Astrocyte (in vitro differentiated cells and primary cell): ENCODE data around the gene CYP46A1. TPM values are rescaled to one million over a fixed set of nuclear protein-coding genes. Genes with fewer than 3 reads are reported as not detected.
A peak's percentile ranks its signal among the peaks of the same experiment; 100 is the strongest.

Source experiments
- DNase-seq: peaks from one replicate; pipeline ENCODE4 v3.0.0-alpha.2; 2010; ENCODE audit warnings: low read depth
- FAIRE-seq: peaks from 2 replicates; lab custom pipeline; 2011; peaks lifted over from hg19 to GRCh38; lab: Jason Lieb, UNC
- H2AFZ ChIP-seq: 2 replicates; pipeline ENCODE4 v1.6.0; 2012; ENCODE audit warnings: low read depth, low read length, inconsistent platforms
- H3K27ac ChIP-seq: 2 replicates; pipeline ENCODE4 v1.5.1; 2011; ENCODE audit warnings: low read depth, low read length, inconsistent platforms
- H3K27me3 ChIP-seq: 2 replicates; pipeline ENCODE4 v1.6.0; 2011; ENCODE audit warnings: low read length, inconsistent platforms; ENCODE audit not compliant: insufficient read depth
- H3K36me3 ChIP-seq: 2 replicates; pipeline ENCODE4 v1.5.1; 2011; ENCODE audit warnings: low read length, inconsistent platforms; ENCODE audit not compliant: insufficient read depth
- H3K4me1 ChIP-seq: 2 replicates; pipeline ENCODE4 v1.5.1; 2011; ENCODE audit warnings: low read length, inconsistent platforms; ENCODE audit not compliant: insufficient read depth
- H3K4me2 ChIP-seq: 2 replicates; pipeline ENCODE4 v1.6.0; 2012; ENCODE audit warnings: low read length, inconsistent platforms
- H3K4me3 ChIP-seq: 2 replicates; pipeline ENCODE4 v1.5.1; 2011; ENCODE audit warnings: low read depth, mild to moderate bottlenecking, low read length, inconsistent platforms; ENCODE audit not compliant: insufficient read depth
- H3K79me2 ChIP-seq: 2 replicates; pipeline ENCODE4 v1.6.0; 2012; ENCODE audit warnings: mild to moderate bottlenecking, low read length, inconsistent platforms; ENCODE audit not compliant: insufficient read depth
- H3K9ac ChIP-seq: 2 replicates; pipeline ENCODE4 v1.6.0; 2012; ENCODE audit warnings: mild to moderate bottlenecking, low read length, inconsistent platforms
- H3K9me3 ChIP-seq: 2 replicates; pipeline ENCODE4 v1.5.1; 2012; ENCODE audit warnings: low read depth, mild to moderate bottlenecking, low read length, inconsistent platforms; ENCODE audit not compliant: insufficient read depth
- H4K20me1 ChIP-seq: 2 replicates; pipeline ENCODE4 v1.6.0; 2012; ENCODE audit warnings: low read length, inconsistent platforms; ENCODE audit not compliant: insufficient read depth
- H3K27ac Mint-ChIP-seq: one replicate; pipeline ENCODE4 v1.8.0; 2021; ENCODE audit warnings: mild to moderate bottlenecking, mixed read lengths; ENCODE audit not compliant: unreplicated experiment
- H3K27me3 Mint-ChIP-seq: one replicate; pipeline ENCODE4 v1.8.0; 2021; ENCODE audit warnings: low read depth, mixed read lengths; ENCODE audit not compliant: unreplicated experiment
- H3K36me3 Mint-ChIP-seq: one replicate; pipeline ENCODE4 v1.8.0; 2021; ENCODE audit warnings: low read depth, mixed read lengths; ENCODE audit not compliant: unreplicated experiment
- H3K4me1 Mint-ChIP-seq: one replicate; pipeline ENCODE4 v1.8.0; 2021; ENCODE audit warnings: low read depth, mixed read lengths; ENCODE audit not compliant: unreplicated experiment
- H3K4me3 Mint-ChIP-seq: one replicate; pipeline ENCODE4 v1.8.0; 2021; ENCODE audit warnings: mild to moderate bottlenecking, moderate library complexity, mixed read lengths; ENCODE audit not compliant: unreplicated experiment
- H3K9me3 Mint-ChIP-seq: one replicate; pipeline ENCODE4 v1.8.0; 2021; ENCODE audit warnings: mild to moderate bottlenecking, mixed read lengths; ENCODE audit not compliant: unreplicated experiment
- EZH2 ChIP-seq: IDR thresholded peaks from 2 replicates; pipeline ENCODE4 v1.6.1; 2012; ENCODE audit warnings: mild to moderate bottlenecking, low read length, inconsistent platforms; ENCODE audit not compliant: insufficient read depth
- total RNA-seq: library from RNA; stranded (reverse); gene quantifications from 2 replicates; pipeline ENCODE4 v1.2.1, GENCODE V29; 2021
- TF ChIP-seq, protein P1 (sequence below): IDR thresholded peaks from 2 replicates; pipeline ENCODE4 v1.5.1; 2011; ENCODE audit warnings: low read depth, mild to moderate bottlenecking, inconsistent platforms, low read length, moderate library complexity; ENCODE audit not compliant: insufficient read depth

CYP46A1 gene
- total RNA-seq, 1 donor from 2014 or later: 0.52 TPM

DNA sequence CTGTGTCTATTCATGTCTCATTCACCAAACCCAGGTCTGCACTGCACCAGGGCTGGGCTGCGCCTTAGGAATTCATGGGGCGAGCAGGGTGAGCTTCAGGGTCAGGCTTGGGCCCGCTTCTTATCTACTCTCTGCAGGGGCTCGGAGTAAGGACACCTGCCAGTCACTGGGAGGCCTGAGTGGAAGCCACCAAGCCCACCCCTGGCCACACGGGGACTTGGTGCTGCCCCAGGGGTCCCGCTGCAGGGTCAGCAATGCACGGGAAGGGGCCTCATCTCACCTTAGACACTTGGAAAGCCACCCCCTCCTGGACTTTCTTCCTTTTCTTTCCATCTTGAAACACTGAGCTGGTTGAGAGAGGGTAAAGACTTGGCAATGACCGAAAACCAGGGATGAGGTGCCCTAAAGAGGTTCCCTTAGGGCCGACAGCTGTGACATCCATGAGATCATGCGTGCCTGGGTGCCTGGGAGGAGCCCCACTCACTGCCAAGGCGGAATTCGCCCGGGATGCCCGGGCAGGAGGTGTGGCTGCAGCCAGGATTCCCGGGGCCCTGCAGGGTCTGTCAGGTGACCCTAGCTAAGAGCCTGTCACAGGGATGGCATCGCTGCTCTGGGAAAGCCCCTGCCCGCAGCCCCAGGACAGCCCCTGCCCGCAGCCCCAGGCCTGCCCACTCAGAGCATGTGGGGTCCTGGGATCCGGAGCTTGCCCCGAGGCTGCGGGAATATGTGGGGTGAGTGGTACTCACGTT lies 63.7 kb downstream of the CYP46A1 start:
- no peak overlapping the region for H3K27ac Mint-ChIP-seq
- Histone ChIP-seq H3K36me3 (no peaks in the 10 kb centered on the region), H3K27me3 (no peaks in the 10 kb centered on the region), H3K4me2 (no peak overlapping the region), H2AFZ (no peak overlapping the region), H4K20me1 (no peaks in the 10 kb centered on the region), H3K4me3 (no peak overlapping the region), H3K27ac (no peak overlapping the region), H3K9ac (no peak overlapping the region), H3K9me3 (no peaks in the 10 kb centered on the region), H3K79me2 (no peaks in the 10 kb centered on the region), H3K4me1 (peaks cover 55% of the 10 kb centered on the region)
- FAIRE-seq (no peak), DNase-seq (no peak)
- H3K9me3 Mint-ChIP-seq: no peaks in the 10 kb centered on the region
- peaks cover 25% of the 10 kb centered on the region for H3K27me3 Mint-ChIP-seq
- no peak overlapping the region for H3K4me3 Mint-ChIP-seq
- H3K36me3 Mint-ChIP-seq: no peaks in the 10 kb centered on the region
- H3K4me1 Mint-ChIP-seq: peaks cover 25% of the 10 kb centered on the region
- no peak for TF ChIP-seq EZH2
- TF ChIP-seq, protein P1, sequence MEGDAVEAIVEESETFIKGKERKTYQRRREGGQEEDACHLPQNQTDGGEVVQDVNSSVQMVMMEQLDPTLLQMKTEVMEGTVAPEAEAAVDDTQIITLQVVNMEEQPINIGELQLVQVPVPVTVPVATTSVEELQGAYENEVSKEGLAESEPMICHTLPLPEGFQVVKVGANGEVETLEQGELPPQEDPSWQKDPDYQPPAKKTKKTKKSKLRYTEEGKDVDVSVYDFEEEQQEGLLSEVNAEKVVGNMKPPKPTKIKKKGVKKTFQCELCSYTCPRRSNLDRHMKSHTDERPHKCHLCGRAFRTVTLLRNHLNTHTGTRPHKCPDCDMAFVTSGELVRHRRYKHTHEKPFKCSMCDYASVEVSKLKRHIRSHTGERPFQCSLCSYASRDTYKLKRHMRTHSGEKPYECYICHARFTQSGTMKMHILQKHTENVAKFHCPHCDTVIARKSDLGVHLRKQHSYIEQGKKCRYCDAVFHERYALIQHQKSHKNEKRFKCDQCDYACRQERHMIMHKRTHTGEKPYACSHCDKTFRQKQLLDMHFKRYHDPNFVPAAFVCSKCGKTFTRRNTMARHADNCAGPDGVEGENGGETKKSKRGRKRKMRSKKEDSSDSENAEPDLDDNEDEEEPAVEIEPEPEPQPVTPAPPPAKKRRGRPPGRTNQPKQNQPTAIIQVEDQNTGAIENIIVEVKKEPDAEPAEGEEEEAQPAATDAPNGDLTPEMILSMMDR: no peak

DNA sequence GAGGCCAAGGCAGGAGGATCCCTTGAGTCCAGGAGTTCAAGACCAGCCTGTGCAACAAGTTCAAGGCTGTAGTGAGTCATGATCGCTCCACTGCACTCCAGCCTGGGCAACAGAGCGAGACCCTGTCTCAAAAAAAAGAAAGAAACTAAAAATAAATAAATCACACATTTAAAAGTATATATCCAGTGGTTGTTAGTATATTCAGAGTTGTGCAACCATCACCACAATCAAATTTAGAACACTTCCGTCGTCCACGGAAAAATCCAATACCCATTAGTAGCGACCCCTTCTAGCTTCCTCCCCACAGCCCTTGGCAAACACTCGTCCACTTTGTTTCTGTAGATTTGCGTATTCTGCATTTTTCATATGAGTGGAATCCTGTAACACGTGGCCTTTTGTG lies 64.4 kb downstream of the CYP46A1 start:
- no peaks in the 10 kb centered on the region for H3K79me2 ChIP-seq
- H2AFZ ChIP-seq: no peak overlapping the region
- H3K4me1 Mint-ChIP-seq: peaks cover 29% of the 10 kb centered on the region
- H3K9ac ChIP-seq: no peak overlapping the region
- TF ChIP-seq EZH2: no peak
- TF ChIP-seq, protein P1: no peak
- no peaks in the 10 kb centered on the region for H3K9me3 Mint-ChIP-seq
- no peaks in the 10 kb centered on the region for H3K36me3 ChIP-seq
- H3K9me3 ChIP-seq: no peaks in the 10 kb centered on the region
- no peak overlapping the region for H3K27ac ChIP-seq
- H3K4me2 ChIP-seq: no peak overlapping the region
- no peaks in the 10 kb centered on the region for H3K36me3 Mint-ChIP-seq
- no peak overlapping the region for H3K4me3 ChIP-seq
- FAIRE-seq (no peak), DNase-seq (no peak)
- H3K4me1 ChIP-seq: peaks cover 61% of the 10 kb centered on the region
- peaks cover 21% of the 10 kb centered on the region for H3K27me3 Mint-ChIP-seq
- H3K4me3 Mint-ChIP-seq: no peak overlapping the region
- no peaks in the 10 kb centered on the region for H3K27me3 ChIP-seq
- H4K20me1 ChIP-seq: no peaks in the 10 kb centered on the region
- no peak overlapping the region for H3K27ac Mint-ChIP-seq

DNA sequence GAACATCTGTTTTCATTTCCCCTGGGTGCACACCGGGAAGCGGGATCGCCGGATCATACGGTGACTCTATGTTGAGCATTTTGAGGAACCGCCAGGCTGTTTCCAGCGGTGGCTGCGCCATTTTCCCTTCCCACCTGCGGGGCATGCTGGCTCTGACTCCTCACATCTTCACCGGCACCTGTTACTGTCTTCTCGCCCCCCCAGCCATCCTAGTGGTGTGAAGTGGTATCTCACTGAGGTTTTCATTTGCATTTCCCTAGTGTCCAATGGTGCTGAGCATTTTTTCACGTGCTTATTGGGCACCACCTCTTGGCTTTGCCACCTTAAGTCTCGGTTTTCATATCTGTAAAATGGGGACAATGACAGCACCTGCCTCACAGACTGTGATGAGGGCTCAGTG lies 65.0 kb downstream of the CYP46A1 start:
- H3K9me3 Mint-ChIP-seq: no peaks in the 10 kb centered on the region
- peaks cover 20% of the 10 kb centered on the region for H3K27me3 Mint-ChIP-seq
- FAIRE-seq (no peak), DNase-seq (no peak)
- Histone ChIP-seq H3K36me3 (no peaks in the 10 kb centered on the region), H3K27ac (no peak overlapping the region), H3K9ac (no peak overlapping the region), H3K4me1 (peaks cover 64% of the 10 kb centered on the region), H3K4me2 (no peak overlapping the region), H3K27me3 (no peaks in the 10 kb centered on the region), H3K4me3 (no peak overlapping the region), H2AFZ (no peak overlapping the region), H4K20me1 (no peaks in the 10 kb centered on the region), H3K9me3 (no peaks in the 10 kb centered on the region), H3K79me2 (no peaks in the 10 kb centered on the region)
- no peak overlapping the region for H3K27ac Mint-ChIP-seq
- H3K4me3 Mint-ChIP-seq: no peak overlapping the region
- peaks cover 30% of the 10 kb centered on the region for H3K4me1 Mint-ChIP-seq
- TF ChIP-seq, protein P1: peak; percentile 28
- TF ChIP-seq EZH2: no peak
- H3K36me3 Mint-ChIP-seq: no peaks in the 10 kb centered on the region
